Middle frontal gyrus (tissue), 1 donor: ENCODE results near the gene TFAP2D.
A peak's percentile ranks its signal among the peaks of the same experiment; 100 is the strongest.

Source experiments
- DNase-seq: peaks from one replicate; pipeline ENCODE4 v3.0.0-alpha.2; 2015; ENCODE audit warnings: low spot score; ENCODE audit errors: extremely low spot score

Gene TFAP2D

GRCh38 chr6:50718566-50718965, 5.2 kb downstream of the TFAP2D start:
- DNase-seq, result no peak

- no peak for DNase-seq
Observed at GRCh38 chr6:50720623-50721022, 7.3 kb downstream of the TFAP2D start.

GRCh38 chr6:50721978-50722377, 8.7 kb downstream of the TFAP2D start:
- no peak for DNase-seq

- no peak for DNase-seq
Observed at GRCh38 chr6:50722829-50723554, 9.7 kb downstream of the TFAP2D start.

- no peak for DNase-seq
Observed at GRCh38 chr6:50724381-50725124, 11.2 kb downstream of the TFAP2D start.

GRCh38 chr6:50734488-50734887, 21.2 kb downstream of the TFAP2D start:
- DNase-seq, result no peak

- DNase-seq, result no peak
Observed at GRCh38 chr6:50742161-50742560, 28.8 kb downstream of the TFAP2D start.

- no peak for DNase-seq
Observed at GRCh38 chr6:50744976-50745375, 31.6 kb downstream of the TFAP2D start.

GRCh38 chr6:50762798-50763197, 49.5 kb downstream of the TFAP2D start:
- DNase-seq, result no peak

GRCh38 chr6:50778696-50779095, 65.4 kb downstream of the TFAP2D start:
- DNase-seq, result no peak

- no peak for DNase-seq
Observed at GRCh38 chr6:50780382-50780781, 67.1 kb downstream of the TFAP2D start.

- no peak for DNase-seq
Observed at GRCh38 chr6:50785921-50786320, 72.6 kb downstream of the TFAP2D start.

- DNase-seq, result peak; percentile 55
Observed at GRCh38 chr6:50791900-50792508, 78.7 kb downstream of the TFAP2D start.

- no peak for DNase-seq
Observed at GRCh38 chr6:50792771-50793170, 79.4 kb downstream of the TFAP2D start.

- DNase-seq, result no peak
Observed at GRCh38 chr6:50795574-50795973, 82.2 kb downstream of the TFAP2D start.

GRCh38 chr6:50804283-50804682, 91.0 kb downstream of the TFAP2D start:
- DNase-seq, result no peak

- no peak for DNase-seq
Observed at GRCh38 chr6:50807035-50807434, 93.7 kb downstream of the TFAP2D start.

GRCh38 chr6:50815436-50816114, 102.2 kb downstream of the TFAP2D start:
- DNase-seq, result no peak

- DNase-seq, result peak; percentile 57
Observed at GRCh38 chr6:50816115-50816675, 102.9 kb downstream of the TFAP2D start.

- no peak for DNase-seq
Observed at GRCh38 chr6:50816947-50817645, 103.8 kb downstream of the TFAP2D start.

- DNase-seq, result no peak
Observed at GRCh38 chr6:50817646-50817950, 104.3 kb downstream of the TFAP2D start.
